B cell (primary cell): ENCODE measurements around the gene COX14.

ENCODE experiments used
- EZH2 ChIP-seq: IDR thresholded peaks from 2 replicates; pipeline ENCODE4 v1.6.1; 2012; ENCODE audit warnings: borderline replicate concordance, low read depth, mild to moderate bottlenecking, moderate library complexity, low read length; ENCODE audit not compliant: insufficient read depth, poor library complexity, severe bottlenecking
- TF ChIP-seq, protein P1 (sequence below): fragments of 200-600 bp; IDR thresholded peaks from one replicate; pipeline ENCODE4 v1.8.0; 2022; ENCODE audit warnings: antibody characterized with exemption, mild to moderate bottlenecking

DNA sequence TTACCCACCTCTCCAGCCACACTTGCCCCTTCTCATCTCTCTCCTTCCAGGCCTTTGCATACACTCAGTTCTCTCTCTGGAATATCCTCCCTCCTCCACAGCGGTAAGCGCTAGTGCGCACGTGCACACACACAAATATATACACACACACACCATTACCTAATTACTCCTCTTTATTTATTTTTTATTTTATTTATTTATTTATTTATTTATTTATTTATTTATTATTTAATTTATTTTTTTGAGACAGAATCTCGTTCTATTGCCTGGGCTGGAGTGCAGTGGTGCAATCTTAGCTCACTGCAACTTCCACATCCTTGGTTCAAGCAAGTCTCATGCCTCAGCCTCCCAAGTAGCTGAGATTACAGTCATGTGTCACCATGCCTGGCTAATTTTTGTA is 43.0 kb upstream of the COX14 start:
- TF ChIP-seq, protein P1, sequence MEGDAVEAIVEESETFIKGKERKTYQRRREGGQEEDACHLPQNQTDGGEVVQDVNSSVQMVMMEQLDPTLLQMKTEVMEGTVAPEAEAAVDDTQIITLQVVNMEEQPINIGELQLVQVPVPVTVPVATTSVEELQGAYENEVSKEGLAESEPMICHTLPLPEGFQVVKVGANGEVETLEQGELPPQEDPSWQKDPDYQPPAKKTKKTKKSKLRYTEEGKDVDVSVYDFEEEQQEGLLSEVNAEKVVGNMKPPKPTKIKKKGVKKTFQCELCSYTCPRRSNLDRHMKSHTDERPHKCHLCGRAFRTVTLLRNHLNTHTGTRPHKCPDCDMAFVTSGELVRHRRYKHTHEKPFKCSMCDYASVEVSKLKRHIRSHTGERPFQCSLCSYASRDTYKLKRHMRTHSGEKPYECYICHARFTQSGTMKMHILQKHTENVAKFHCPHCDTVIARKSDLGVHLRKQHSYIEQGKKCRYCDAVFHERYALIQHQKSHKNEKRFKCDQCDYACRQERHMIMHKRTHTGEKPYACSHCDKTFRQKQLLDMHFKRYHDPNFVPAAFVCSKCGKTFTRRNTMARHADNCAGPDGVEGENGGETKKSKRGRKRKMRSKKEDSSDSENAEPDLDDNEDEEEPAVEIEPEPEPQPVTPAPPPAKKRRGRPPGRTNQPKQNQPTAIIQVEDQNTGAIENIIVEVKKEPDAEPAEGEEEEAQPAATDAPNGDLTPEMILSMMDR = no peak
- TF ChIP-seq EZH2 = no peak
